Mesothelial cell of epicardium (in vitro differentiated cells): ENCODE results near the gene ISL1. TPM values are rescaled to one million over a fixed set of nuclear protein-coding genes. Genes with fewer than 3 reads are reported as not detected.
A peak's percentile ranks its signal among the peaks of the same experiment; 100 is the strongest.

Source experiments
- DNase-seq, 2 experiments: peaks; one replicate each; pipeline ENCODE4 v3.0.0; 2021; ENCODE audit warnings: low spot score in 2 of 2; ENCODE audit not compliant: unreplicated experiment in 2 of 2
- H3K27ac Mint-ChIP-seq: 2 replicates; pipeline ENCODE4 v1.8.0; 2021; ENCODE audit warnings: mixed read lengths
- H3K27me3 Mint-ChIP-seq: 2 replicates; pipeline ENCODE4 v1.8.0; 2021; ENCODE audit warnings: low read depth, mixed read lengths
- H3K36me3 Mint-ChIP-seq: 2 replicates; pipeline ENCODE4 v1.8.0; 2021; ENCODE audit warnings: mixed read lengths
- H3K4me1 Mint-ChIP-seq: 2 replicates; pipeline ENCODE4 v1.8.0; 2021; ENCODE audit warnings: mixed read lengths
- H3K4me3 Mint-ChIP-seq: 2 replicates; pipeline ENCODE4 v1.8.0; 2021; ENCODE audit warnings: mild to moderate bottlenecking, moderate library complexity, mixed read lengths
- H3K9me3 Mint-ChIP-seq: 2 replicates; pipeline ENCODE4 v1.8.0; 2021; ENCODE audit warnings: mixed read lengths
- CTCF ChIP-seq: fragments of 200-600 bp; sonication (generic); IDR thresholded peaks from one replicate; pipeline ENCODE4 v1.5.0; 2021; ENCODE audit warnings: antibody characterized with exemption; ENCODE audit not compliant: unreplicated experiment
- total RNA-seq: library from RNA; stranded (reverse); gene quantifications from 3 replicates; pipeline ENCODE4 v1.2.1, GENCODE V29; 2021

ISL1 gene
- total RNA-seq, result 12.0 to 14.7 TPM (median 13.7 TPM) in 3 replicates

- H3K27me3 Mint-ChIP-seq, result peaks cover 44% of the 10 kb centered on the region
These were observed at the start of gene ISL1 for GRCh38 chr5:51383131-51384121. TSS of gene ISL1 (plus strand) at chr5:51383448. CDS start at chr5:51383672, 224 bp downstream.

GRCh38 chr5:51336878-51337277, 46.4 kb upstream of the ISL1 start:
- H3K4me1 Mint-ChIP-seq, result no peaks in the 10 kb centered on the region
- TF ChIP-seq CTCF, result no peak
- no peak for DNase-seq
- H3K9me3 Mint-ChIP-seq, result peaks cover 5% of the 10 kb centered on the region
- H3K4me3 Mint-ChIP-seq, result no peak overlapping the region
- H3K36me3 Mint-ChIP-seq, result no peaks in the 10 kb centered on the region
- no peak overlapping the region for H3K27ac Mint-ChIP-seq
- H3K27me3 Mint-ChIP-seq, result no peaks in the 10 kb centered on the region

More at GRCh38 chr5:51383131-51384121, at the start of gene ISL1:
- peak; percentile 79 to 86 for DNase-seq
- Mint-ChIP-seq H3K9me3 (no peaks in the 10 kb centered on the region), H3K27ac (peak within 1 kb of the TSS; percentile 96), H3K4me3 (peak within 1 kb of the TSS; percentile 93), H3K4me1 (peaks cover 76% of the 10 kb centered on the region), H3K36me3 (no peaks in the 10 kb centered on the region)
- no peak for TF ChIP-seq CTCF

- Mint-ChIP-seq H3K9me3 (peaks cover 29% of the 10 kb centered on the region), H3K4me1 (no peaks in the 10 kb centered on the region), H3K27ac (no peak overlapping the region), H3K4me3 (no peak overlapping the region), H3K27me3 (no peaks in the 10 kb centered on the region), H3K36me3 (peaks cover 6% of the 10 kb centered on the region)
- no peak for TF ChIP-seq CTCF
- no peak for DNase-seq
These were observed 38.1 kb upstream of the ISL1 start for GRCh38 chr5:51345106-51345505.

GRCh38 chr5:51347157-51347556, 36.1 kb upstream of the ISL1 start:
- Mint-ChIP-seq H3K4me1 (no peaks in the 10 kb centered on the region), H3K27ac (no peak overlapping the region), H3K27me3 (no peaks in the 10 kb centered on the region), H3K4me3 (no peak overlapping the region), H3K9me3 (peaks cover 44% of the 10 kb centered on the region), H3K36me3 (peaks cover 7% of the 10 kb centered on the region)
- TF ChIP-seq CTCF, result no peak
- DNase-seq, result no peak

GRCh38 chr5:51347704-51348103, 35.5 kb upstream of the ISL1 start:
- no peaks in the 10 kb centered on the region for H3K4me1 Mint-ChIP-seq
- no peak overlapping the region for H3K4me3 Mint-ChIP-seq
- H3K36me3 Mint-ChIP-seq, result peaks cover 7% of the 10 kb centered on the region
- H3K27me3 Mint-ChIP-seq, result no peaks in the 10 kb centered on the region
- DNase-seq, result no peak
- H3K27ac Mint-ChIP-seq, result no peak overlapping the region
- no peak for TF ChIP-seq CTCF
- H3K9me3 Mint-ChIP-seq, result peaks cover 44% of the 10 kb centered on the region
